A673 (cell line): ENCODE data around the gene KLHL18. TPM values are rescaled to one million over a fixed set of nuclear protein-coding genes. Genes with fewer than 3 reads are reported as not detected.

ENCODE experiments used
- BruUV-seq: library from RNA; stranded (reverse); fragments of 400-500 nt; replicated peaks from 2 replicates; lab custom pipeline; 2021; lab: Mats Ljungman, UMichigan
- CTCF ChIA-PET: fragments of 300-600 bp; sonication (Branson Sonifier 250); formaldehyde crosslinking; loops from one replicate; lab custom pipeline; 2022; ENCODE audit warnings: antibody characterized with exemption; lab: Charles Lee
- POLR2A ChIA-PET: fragments of 300-600 bp; sonication (Branson Sonifier 250); formaldehyde crosslinking; loops from one replicate; lab custom pipeline; 2022; ENCODE audit warnings: antibody characterized with exemption; ENCODE audit not compliant: low non-redundant PET; lab: Charles Lee
- DNase-seq: peaks from one replicate; pipeline ENCODE4 v3.0.0-alpha.2; 2015; ENCODE audit warnings: low spot score
- H3K27ac ChIP-seq: fragments of 200-600 bp; sonication (generic); 2 replicates; pipeline ENCODE4 v1.5.1; 2016; ENCODE audit warnings: mixed run types, low read depth, mild to moderate bottlenecking, mixed read lengths, antibody characterized with exemption, low read length; ENCODE audit not compliant: poor library complexity, severe bottlenecking
- H3K27me3 ChIP-seq: fragments of 200-600 bp; sonication (generic); replicated peaks from 2 replicates; pipeline ENCODE4 v1.6.1; 2017; ENCODE audit warnings: mixed run types, low read depth, mild to moderate bottlenecking, mixed read lengths, antibody characterized with exemption, low read length; ENCODE audit not compliant: insufficient read depth, poor library complexity
- H3K36me3 ChIP-seq: fragments of 200-600 bp; sonication (generic); 2 replicates; pipeline ENCODE4 v1.6.1; 2016; ENCODE audit warnings: mixed run types, mild to moderate bottlenecking, mixed read lengths, antibody characterized with exemption, low read length; ENCODE audit not compliant: insufficient read depth, poor library complexity, severe bottlenecking
- H3K4me1 ChIP-seq: fragments of 200-600 bp; sonication (generic); 2 replicates; pipeline ENCODE4 v1.6.1; 2017; ENCODE audit warnings: mixed run types, mild to moderate bottlenecking, mixed read lengths, antibody characterized with exemption, low read length; ENCODE audit not compliant: insufficient read depth, poor library complexity, severe bottlenecking
- H3K4me3 ChIP-seq: fragments of 200-600 bp; sonication (generic); 2 replicates; pipeline ENCODE4 v1.5.1; 2016; ENCODE audit warnings: low read depth, mixed run types, mild to moderate bottlenecking, mixed read lengths, low read length; ENCODE audit not compliant: poor library complexity, severe bottlenecking
- H3K9me3 ChIP-seq: fragments of 200-600 bp; sonication (generic); 2 replicates; pipeline ENCODE4 v1.6.1; 2016; ENCODE audit warnings: mixed run types, low read depth, mild to moderate bottlenecking, mixed read lengths, antibody characterized with exemption, low read length; ENCODE audit not compliant: poor library complexity, severe bottlenecking
- EZH2 ChIP-seq: fragments of 200-600 bp; sonication (generic); IDR thresholded peaks from 2 replicates; pipeline ENCODE4 v1.6.1; 2017; ENCODE audit warnings: borderline replicate concordance, low read depth, mild to moderate bottlenecking, mixed read lengths, antibody characterized with exemption, low read length; ENCODE audit not compliant: poor library complexity, severe bottlenecking
- intact Hi-C: fragments of 100-400 bp; cut with micrococcal nuclease; formaldehyde crosslinking; loops from one replicate; pipeline ENCODE4 v1.10.0; 2022; ENCODE audit not compliant: unreplicated experiment
- total RNA-seq: library from RNA; stranded (reverse); gene quantifications from 2 replicates; pipeline ENCODE4 v1.2.3, GENCODE V29; 2021
- TF ChIP-seq, protein P1 (sequence below): fragments of 300-800, 200-600 bp; sonication (generic); conservative IDR thresholded peaks from 2 replicates; pipeline ENCODE4 v1.5.1; 2017; ENCODE audit warnings: low read depth, mild to moderate bottlenecking, antibody characterized with exemption, low read length, moderate library complexity, mixed read lengths

KLHL18 gene
- total RNA-seq, 1 experiment from 2014 or later = 22.6 TPM

DNA sequence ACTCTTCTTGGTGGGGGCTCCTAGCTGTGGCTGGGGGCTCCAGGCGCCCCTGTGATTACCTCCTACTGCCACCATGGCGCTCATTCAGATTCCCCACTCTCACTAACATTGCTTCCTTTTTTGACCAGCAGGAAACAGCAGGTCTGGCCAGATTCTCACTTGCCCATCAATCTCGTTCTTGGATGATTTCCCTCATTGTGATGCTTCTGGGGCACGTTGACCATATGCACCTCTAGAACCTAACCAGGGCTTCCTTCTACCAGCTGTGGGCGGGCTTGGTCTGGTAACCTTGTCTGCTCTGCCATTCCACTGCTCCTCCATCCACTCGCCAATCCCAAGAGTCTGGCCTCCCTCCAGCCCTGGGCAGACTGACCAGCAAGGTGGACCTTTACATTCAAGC lies 62.2 kb downstream of the KLHL18 start:
- ChIA-PET CTCF (no interaction called here), POLR2A (no interaction called here)
- no peak for TF ChIP-seq EZH2
- TF ChIP-seq, protein P1, sequence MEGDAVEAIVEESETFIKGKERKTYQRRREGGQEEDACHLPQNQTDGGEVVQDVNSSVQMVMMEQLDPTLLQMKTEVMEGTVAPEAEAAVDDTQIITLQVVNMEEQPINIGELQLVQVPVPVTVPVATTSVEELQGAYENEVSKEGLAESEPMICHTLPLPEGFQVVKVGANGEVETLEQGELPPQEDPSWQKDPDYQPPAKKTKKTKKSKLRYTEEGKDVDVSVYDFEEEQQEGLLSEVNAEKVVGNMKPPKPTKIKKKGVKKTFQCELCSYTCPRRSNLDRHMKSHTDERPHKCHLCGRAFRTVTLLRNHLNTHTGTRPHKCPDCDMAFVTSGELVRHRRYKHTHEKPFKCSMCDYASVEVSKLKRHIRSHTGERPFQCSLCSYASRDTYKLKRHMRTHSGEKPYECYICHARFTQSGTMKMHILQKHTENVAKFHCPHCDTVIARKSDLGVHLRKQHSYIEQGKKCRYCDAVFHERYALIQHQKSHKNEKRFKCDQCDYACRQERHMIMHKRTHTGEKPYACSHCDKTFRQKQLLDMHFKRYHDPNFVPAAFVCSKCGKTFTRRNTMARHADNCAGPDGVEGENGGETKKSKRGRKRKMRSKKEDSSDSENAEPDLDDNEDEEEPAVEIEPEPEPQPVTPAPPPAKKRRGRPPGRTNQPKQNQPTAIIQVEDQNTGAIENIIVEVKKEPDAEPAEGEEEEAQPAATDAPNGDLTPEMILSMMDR = no peak
- Histone ChIP-seq H3K36me3 (no peaks in the 10 kb centered on the region), H3K4me1 (no peaks in the 10 kb centered on the region), H3K27ac (no peak overlapping the region), H3K27me3 (no peaks in the 10 kb centered on the region), H3K9me3 (no peaks in the 10 kb centered on the region), H3K4me3 (no peak overlapping the region)
- BruUV-seq = no TSS peak
- no peak for DNase-seq
- intact Hi-C loops = no loop called here

DNA sequence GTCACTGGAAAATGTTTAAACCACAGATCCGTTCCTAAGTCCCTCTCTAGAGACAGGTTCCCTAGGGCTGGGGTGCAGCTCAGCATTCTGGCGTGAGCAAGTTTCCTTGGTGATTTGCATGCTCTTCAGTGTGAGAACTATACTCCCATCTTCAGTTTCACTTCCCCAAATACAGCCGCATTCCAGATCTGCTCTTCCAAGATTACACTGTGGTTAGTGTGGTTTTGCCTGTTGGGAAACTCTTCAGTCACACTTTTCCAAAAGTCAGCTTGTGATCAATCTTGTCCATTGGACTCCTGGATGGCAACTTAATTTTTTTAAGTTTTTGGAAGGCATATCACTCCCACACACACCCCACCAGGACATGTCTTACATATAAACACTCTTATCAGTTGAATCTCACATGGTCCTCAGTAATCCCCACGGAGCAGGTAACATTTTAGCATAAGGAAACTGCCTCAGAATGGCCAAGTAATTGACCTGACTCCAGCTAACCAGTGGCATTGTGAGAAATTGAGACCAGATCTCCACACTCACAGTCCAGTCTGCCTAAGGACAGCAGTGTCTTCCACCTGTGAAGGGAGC lies 64.6 kb downstream of the KLHL18 start:
- no peak for TF ChIP-seq EZH2
- TF ChIP-seq, protein P1 = no peak
- H3K9me3 ChIP-seq = no peaks in the 10 kb centered on the region
- H3K27me3 ChIP-seq = no peaks in the 10 kb centered on the region
- no peak overlapping the region for H3K4me3 ChIP-seq
- H3K4me1 ChIP-seq = no peaks in the 10 kb centered on the region
- intact Hi-C loops = no loop called here
- H3K36me3 ChIP-seq = no peaks in the 10 kb centered on the region
- no peak for DNase-seq
- ChIA-PET POLR2A (no interaction called here), CTCF (interaction anchor here (0.5 kb wide), 1 partner anchor 24 kb away, joined by 4 read pairs; no protein-coding TSS in a partner anchor)
- BruUV-seq = no TSS peak
- no peak overlapping the region for H3K27ac ChIP-seq

DNA sequence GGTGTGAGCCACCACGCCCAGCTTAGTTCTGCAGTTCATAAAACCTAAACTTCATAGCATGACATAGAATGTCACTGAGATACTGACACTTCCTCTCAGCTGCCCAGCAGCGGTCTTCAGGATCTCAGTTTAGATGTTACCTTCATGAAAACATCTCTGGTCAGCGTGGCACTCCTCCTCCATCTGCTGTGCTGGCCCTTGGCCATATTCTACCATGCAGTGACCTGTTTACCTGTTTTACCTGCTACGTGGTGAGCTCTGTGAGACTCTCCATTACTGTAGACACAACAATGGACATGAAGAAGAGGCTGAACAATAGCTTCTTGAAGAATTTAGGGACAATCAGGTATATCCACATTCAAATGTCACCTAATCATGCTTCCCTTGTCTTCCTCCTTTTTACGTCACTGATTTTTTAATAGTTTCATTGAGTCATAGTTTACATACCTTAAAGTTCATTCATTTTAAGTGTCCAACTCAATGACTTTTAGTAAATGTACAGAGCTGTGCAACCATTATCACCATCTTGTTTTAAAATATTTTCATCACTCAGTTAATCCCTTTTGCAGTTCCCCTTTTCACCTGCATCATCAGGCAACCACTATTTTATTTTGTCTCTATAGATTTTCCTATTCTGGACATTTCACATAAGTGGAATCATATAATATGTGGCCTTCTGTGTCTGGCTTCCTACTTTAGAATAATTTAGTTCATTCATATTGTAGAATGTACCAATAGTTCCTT lies 65.8 kb downstream of the KLHL18 start:
- ChIA-PET CTCF (no interaction called here), POLR2A (no interaction called here)
- intact Hi-C loops = no loop called here
- no TSS peak for BruUV-seq
- Histone ChIP-seq H3K9me3 (no peaks in the 10 kb centered on the region), H3K4me1 (no peaks in the 10 kb centered on the region), H3K27ac (no peak overlapping the region), H3K36me3 (no peaks in the 10 kb centered on the region), H3K27me3 (no peaks in the 10 kb centered on the region), H3K4me3 (no peak overlapping the region)
- DNase-seq = no peak
- no peak for TF ChIP-seq EZH2
- TF ChIP-seq, protein P1 = no peak
